Breast epithelium (tissue), 4 donors: ENCODE data around the gene ARHGEF19. TPM values are rescaled to one million over a fixed set of nuclear protein-coding genes. Genes with fewer than 3 reads are reported as not detected.

Experiments
- DNase-seq, 2 donors: peaks; one replicate each; pipeline ENCODE4 v3.0.0-alpha.2; 2019; ENCODE audit warnings: low spot score in 2 of 2
- H3K27ac ChIP-seq, 2 donors: fragments of 200-600 bp; sonication (generic) in 1 of 2; one replicate each; pipeline ENCODE4 v1.5.1; 2016 to 2019; ENCODE audit warnings: mild to moderate bottlenecking in 1 of 2
- H3K27me3 ChIP-seq, 2 donors: fragments of 200-600 bp; sonication (generic) in 1 of 2; one replicate each; pipeline versions ENCODE4 v1.5.1 to v1.6.0; 2017 to 2019; ENCODE audit warnings: control low read depth in 1 of 2, mild to moderate bottlenecking in 1 of 2
- H3K36me3 ChIP-seq: fragments of 200-600 bp; one replicate; pipeline ENCODE4 v1.5.1; 2019
- H3K4me1 ChIP-seq, 2 donors: fragments of 200-600 bp; sonication (generic); one replicate each; pipeline ENCODE4 v1.5.1; 2016 to 2019; ENCODE audit warnings: control low read depth in 1 of 2
- H3K4me3 ChIP-seq, 3 donors: fragments of 200-600 bp; sonication (generic); 1 replicate in 2 of 3; 2 replicates in 1 of 3; pipeline ENCODE4 v1.5.1; 2016 to 2019; ENCODE audit warnings: mild to moderate bottlenecking in 3 of 3, moderate library complexity in 2 of 3
- H3K9me3 ChIP-seq, 2 donors: fragments of 200-600 bp; sonication (generic) in 1 of 2; one replicate each; pipeline ENCODE4 v1.5.1; 2016 to 2019; ENCODE audit warnings: control low read depth in 1 of 2
- POLR2A ChIP-seq: fragments of 450-650 bp; IDR thresholded peaks from one replicate; pipeline ENCODE4 v1.6.1; 2016; ENCODE audit warnings: antibody characterized with exemption, mild to moderate bottlenecking, moderate library complexity
- POLR2AphosphoS5 ChIP-seq, 3 donors: sonication (generic); formaldehyde crosslinking; IDR thresholded peaks; one replicate each; pipeline ENCODE4 v1.6.1; 2017; ENCODE audit warnings: antibody characterized with exemption in 3 of 3
- intact Hi-C: fragments of 100-400 bp; cut with DNase I; formaldehyde crosslinking; loops from one replicate; pipeline ENCODE4 v1.15.1; 2023; ENCODE audit warnings: low total_unique reads
- total RNA-seq, 3 donors: library from RNA; depleted of rRNA; stranded (reverse); fragments of >200 nt; gene quantifications; one replicate each; pipeline ENCODE4 v1.1.0, GENCODE V29; 2016
- TF ChIP-seq, protein P1 (sequence below), 3 donors: fragments of 450-650 bp; IDR thresholded peaks; one replicate each; pipeline ENCODE4 v1.5.1; 2016 to 2017; ENCODE audit warnings: antibody characterized with exemption in 3 of 3, mild to moderate bottlenecking in 3 of 3, moderate library complexity in 3 of 3

ARHGEF19 gene
- total RNA-seq, 3 donors from 2014 or later = 7.5 to 18.0 (median 12.9) TPM

DNA sequence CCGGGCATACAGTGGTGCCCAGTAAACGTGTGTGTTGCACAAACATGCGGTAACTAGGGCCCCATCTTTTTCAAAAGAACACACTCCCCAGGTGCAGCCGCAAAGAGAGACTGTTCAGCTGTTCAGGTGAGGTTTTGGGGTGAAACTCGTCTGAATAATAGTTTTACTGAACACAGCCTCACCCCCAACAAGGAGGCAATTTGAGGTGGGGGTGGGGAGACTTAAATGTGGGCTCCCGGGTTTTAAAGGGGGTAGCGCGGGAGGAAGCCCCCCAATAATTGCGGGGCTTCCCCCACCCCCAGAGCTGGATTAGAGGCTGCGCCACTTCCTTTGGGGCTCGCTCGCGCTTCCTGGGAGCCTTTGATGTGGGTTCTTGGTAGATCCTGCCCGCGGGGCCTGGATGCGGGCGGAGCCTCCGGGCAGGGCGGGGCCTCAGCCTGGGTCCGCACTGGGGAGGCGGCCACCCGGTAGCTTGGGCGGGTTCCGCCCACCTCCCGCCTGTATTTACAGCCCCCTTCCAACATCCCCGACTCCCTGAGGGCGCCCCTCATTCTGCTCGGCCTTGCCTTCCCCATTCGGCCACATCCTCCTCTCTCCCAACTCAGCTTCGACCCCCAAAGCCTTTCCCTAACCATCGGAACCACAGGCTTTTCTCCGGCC lies 50.2 kb downstream of the ARHGEF19 start:
- Histone ChIP-seq H3K4me3 (no peak overlapping the region), H3K27me3 (no peaks in the 10 kb centered on the region), H3K9me3 (no peaks in the 10 kb centered on the region), H3K27ac (no peak overlapping the region), H3K4me1 (no peaks in the 10 kb centered on the region), H3K36me3 (no peaks in the 10 kb centered on the region)
- TF ChIP-seq POLR2A (no peak), POLR2AphosphoS5 (IDR thresholded peaks at IDR 0.05) (no peak)
- TF ChIP-seq, protein P1, sequence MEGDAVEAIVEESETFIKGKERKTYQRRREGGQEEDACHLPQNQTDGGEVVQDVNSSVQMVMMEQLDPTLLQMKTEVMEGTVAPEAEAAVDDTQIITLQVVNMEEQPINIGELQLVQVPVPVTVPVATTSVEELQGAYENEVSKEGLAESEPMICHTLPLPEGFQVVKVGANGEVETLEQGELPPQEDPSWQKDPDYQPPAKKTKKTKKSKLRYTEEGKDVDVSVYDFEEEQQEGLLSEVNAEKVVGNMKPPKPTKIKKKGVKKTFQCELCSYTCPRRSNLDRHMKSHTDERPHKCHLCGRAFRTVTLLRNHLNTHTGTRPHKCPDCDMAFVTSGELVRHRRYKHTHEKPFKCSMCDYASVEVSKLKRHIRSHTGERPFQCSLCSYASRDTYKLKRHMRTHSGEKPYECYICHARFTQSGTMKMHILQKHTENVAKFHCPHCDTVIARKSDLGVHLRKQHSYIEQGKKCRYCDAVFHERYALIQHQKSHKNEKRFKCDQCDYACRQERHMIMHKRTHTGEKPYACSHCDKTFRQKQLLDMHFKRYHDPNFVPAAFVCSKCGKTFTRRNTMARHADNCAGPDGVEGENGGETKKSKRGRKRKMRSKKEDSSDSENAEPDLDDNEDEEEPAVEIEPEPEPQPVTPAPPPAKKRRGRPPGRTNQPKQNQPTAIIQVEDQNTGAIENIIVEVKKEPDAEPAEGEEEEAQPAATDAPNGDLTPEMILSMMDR (IDR thresholded peaks at IDR 0.05) = no peak
- no peak for DNase-seq
- intact Hi-C loops = no loop called here

DNA sequence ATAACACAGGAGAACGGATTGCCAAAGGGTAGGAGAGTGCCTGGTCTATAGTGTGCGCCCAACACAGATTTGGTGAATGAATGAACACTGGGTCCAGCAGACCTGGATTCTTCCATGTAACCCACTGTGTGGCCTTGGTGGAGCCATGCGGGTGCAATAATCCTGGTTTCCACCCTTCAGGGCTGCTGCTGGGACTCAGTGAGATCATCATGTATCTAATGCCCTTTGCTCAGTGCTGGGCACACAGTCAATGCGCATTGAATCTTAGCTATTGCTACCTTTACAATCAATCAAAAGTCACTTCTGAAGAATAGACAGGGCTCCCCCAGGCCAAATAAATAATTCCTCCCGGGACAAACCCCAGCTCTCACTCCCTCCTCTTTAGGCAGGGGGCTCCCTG lies 50.7 kb downstream of the ARHGEF19 start:
- Histone ChIP-seq H3K27me3 (no peaks in the 10 kb centered on the region), H3K4me3 (no peak overlapping the region)
- intact Hi-C loops = no loop called here

DNA sequence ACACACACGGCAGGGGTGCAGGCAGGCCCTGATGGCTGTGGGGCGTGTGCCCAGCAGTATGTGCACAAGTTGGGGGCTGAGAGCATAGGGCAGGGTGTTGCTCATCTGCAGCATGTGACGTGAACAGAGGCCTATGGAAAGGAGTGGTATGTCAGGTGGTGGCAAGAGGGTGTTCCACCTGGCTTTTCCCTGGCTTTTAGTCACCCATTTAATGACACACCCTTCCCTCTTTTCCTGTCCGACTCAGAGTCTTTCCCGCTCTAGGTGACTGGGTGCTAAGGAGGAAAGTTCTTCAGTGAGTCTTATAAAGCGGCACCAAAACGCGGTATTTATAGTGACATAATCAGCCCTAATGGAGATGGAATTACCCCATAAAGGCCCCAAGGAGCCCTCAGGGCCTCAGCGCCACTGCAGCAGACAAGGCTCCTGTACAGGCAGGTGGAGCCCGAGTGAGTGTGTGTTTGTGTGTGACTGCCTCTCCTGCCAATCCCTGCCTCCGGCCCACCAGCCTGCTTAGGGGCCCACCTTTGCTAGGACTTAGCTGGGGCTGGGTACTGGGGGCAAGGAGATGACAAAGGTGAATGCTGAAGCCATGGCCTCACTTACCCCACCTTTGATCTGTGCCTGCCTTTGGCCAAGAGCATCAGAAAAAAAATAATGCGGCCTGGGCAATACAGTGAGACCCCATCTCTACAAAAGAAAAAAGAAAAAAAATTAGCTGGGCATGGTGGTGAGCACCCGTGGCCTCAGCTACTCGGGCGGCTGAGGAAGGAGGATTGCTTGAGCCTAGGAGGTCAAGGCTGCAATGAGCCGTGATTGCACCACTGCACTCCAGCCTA lies 53.2 kb downstream of the ARHGEF19 start:
- no peaks in the 10 kb centered on the region for H3K27me3 ChIP-seq
- no peaks in the 10 kb centered on the region for H3K36me3 ChIP-seq
- H3K9me3 ChIP-seq = no peaks in the 10 kb centered on the region
- TF ChIP-seq, protein P1 (IDR thresholded peaks at IDR 0.05) = no peak
- no peak for TF ChIP-seq POLR2AphosphoS5 (IDR thresholded peaks at IDR 0.05)
- no peak for TF ChIP-seq POLR2A
- no peak for DNase-seq
- no peak overlapping the region for H3K27ac ChIP-seq
- intact Hi-C loops = no loop called here
- H3K4me1 ChIP-seq = peaks cover 0 to 2% of the 10 kb centered on the region in 2 donors
- H3K4me3 ChIP-seq = no peak overlapping the region

More for the DNA sequence above, 50.7 kb downstream of the ARHGEF19 start:
- H3K9me3 ChIP-seq = no peaks in the 10 kb centered on the region
- no peaks in the 10 kb centered on the region for H3K36me3 ChIP-seq
- no peak overlapping the region for H3K27ac ChIP-seq
- no peak for DNase-seq
- no peaks in the 10 kb centered on the region for H3K4me1 ChIP-seq
- TF ChIP-seq POLR2AphosphoS5 (IDR thresholded peaks at IDR 0.05) (no peak), POLR2A (no peak)
- TF ChIP-seq, protein P1 (IDR thresholded peaks at IDR 0.05) = no peak

DNA sequence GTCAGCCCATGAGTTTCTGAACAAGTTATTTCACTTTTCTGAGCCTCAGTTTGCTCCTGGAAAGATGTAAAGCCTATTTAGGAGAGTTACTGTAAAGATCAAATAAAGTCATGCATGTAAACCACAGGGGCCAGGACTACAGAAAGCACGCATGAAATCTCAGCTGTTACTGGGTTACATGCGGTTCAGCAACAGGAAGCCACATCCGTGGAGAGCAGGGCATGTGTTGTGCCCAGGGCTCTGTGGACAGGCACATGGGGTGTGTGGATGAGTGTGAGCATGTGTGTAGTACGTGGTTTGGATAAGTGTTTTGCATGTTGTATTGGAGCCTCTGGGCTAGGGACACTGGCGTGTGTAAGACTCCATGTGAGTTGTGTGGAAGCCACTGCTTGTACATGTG lies 54.4 kb downstream of the ARHGEF19 start:
- TF ChIP-seq, protein P1 (IDR thresholded peaks at IDR 0.05) = no peak
- TF ChIP-seq POLR2A = no peak
- TF ChIP-seq POLR2AphosphoS5 (IDR thresholded peaks at IDR 0.05) = no peak
- H3K4me1 ChIP-seq = peaks cover 9 to 12% of the 10 kb centered on the region in 2 donors
- H3K27ac ChIP-seq = peak overlapping the region in 1 of 2 donors; percentile 7
- DNase-seq = no peak
- no peaks in the 10 kb centered on the region for H3K9me3 ChIP-seq
- no peaks in the 10 kb centered on the region for H3K27me3 ChIP-seq
- intact Hi-C loops = no loop called here
- H3K4me3 ChIP-seq = no peak overlapping the region
- no peaks in the 10 kb centered on the region for H3K36me3 ChIP-seq
